ENCODE data around the gene SPDYE2. TPM values are rescaled to one million over a fixed set of nuclear protein-coding genes. Genes with fewer than 3 reads are reported as not detected.
A peak's percentile ranks its signal among the peaks of the same experiment; 100 is the strongest.
"Not testable (repeated sequence)": the region's sequence is repeated elsewhere in the genome, so short reads cannot be mapped to it uniquely, and the experiment has no call there.

The SPDYE2 gene
- total RNA-seq, 1 experiment from 2014 or later = not detected

DNA sequence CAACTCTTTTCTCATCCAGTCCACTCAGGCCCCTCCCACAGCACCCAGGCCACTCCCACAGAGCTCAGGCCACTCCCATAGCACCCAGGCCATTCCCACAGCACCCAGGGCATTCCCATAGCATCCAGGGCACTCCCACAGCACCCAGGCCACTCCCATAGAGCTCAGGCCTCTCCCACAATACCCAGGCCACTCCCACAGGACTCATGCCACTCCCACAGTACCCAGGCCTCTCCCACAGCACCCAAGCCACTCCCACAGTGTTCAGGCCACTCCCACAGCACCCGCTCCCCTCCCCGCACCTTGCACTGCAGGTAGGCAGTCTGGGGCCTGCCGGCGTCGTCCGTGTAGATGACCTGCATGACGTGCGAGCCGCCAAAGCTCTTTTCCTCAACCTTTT lies 38.8 kb downstream of the SPDYE2 start:
- DNase-seq (ENCODE audit: low read depth); in situ Hi-C loops (cut with HindIII; ENCODE audit: low pct_unique_long_range_greater_than_20kb, low sequenced_read_pairs): not testable (repeated sequence)

GRCh38 chr7:102592477-102593019 lies 41.5 kb downstream of the SPDYE2 start:
- DNase-seq (ENCODE audit: low read depth); in situ Hi-C loops (cut with HindIII; ENCODE audit: low pct_unique_long_range_greater_than_20kb, low sequenced_read_pairs): not testable (repeated sequence)

DNA sequence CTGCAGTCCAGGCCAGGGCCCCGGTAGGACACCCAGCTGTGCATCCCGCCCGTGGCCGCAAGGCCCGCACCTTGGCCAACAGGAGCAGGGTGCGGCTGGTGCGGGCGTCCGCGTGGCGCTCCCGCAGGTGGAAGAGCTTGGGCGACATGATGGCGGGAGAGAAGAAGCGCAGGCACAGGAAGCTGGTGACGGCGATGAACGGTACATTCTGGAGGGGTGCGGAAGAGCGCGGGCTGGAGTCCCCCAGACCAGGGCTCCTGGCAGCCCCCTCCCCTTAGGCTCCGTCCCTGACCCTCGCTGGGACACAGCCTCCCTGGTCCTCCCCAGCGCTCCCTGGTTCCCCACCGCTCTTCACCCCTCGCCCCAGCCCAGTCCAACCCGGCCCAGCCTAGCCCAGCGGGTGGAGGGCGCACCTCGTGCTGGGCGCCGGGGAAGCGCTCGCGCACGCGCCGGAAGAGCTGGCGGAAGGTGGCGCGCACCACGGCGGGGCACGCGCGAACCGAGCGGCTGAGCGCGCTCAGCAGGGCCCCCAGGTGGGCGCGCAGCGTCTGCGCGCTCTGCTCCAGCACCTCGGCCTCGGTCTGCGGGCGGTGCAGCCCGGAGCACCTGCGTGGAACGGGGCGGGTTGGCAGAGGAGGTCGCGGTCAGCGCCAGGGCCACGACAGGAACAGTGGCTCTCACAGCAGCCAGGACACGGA lies 42.8 kb downstream of the SPDYE2 start:
- DNase-seq (ENCODE audit: low read depth); in situ Hi-C loops (cut with HindIII; ENCODE audit: low pct_unique_long_range_greater_than_20kb, low sequenced_read_pairs): not testable (repeated sequence)

DNA sequence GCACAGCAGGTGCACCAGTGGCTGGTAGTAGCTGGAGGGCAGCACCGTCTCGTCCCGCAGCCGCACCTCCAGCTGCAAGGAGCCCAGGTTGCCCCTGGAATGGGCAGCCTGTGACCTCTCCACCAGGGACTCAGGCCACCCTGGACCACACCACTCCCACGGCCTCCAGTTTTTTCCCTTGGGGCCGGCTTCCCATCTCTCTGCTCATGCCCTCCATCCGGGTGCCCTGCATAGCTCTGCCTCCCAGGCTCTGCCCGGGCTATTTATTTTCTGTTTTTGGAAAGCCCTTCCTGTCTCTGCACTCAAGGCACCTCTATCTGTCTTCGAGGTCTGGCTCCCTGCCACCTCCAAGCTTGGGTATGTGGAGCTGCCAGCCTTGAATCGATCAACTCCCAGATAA lies 45.0 kb downstream of the SPDYE2 start:
- not testable (repeated sequence) for DNase-seq (ENCODE audit: low read depth)

GRCh38 chr7:102599699-102600098 lies 48.7 kb downstream of the SPDYE2 start:
- in situ Hi-C loops (cut with HindIII; ENCODE audit: low pct_unique_long_range_greater_than_20kb, low sequenced_read_pairs); DNase-seq (ENCODE audit: low read depth): not testable (repeated sequence)

More for the DNA sequence above, 45.0 kb downstream of the SPDYE2 start:
- in situ Hi-C loops (cut with HindIII; ENCODE audit: low pct_unique_long_range_greater_than_20kb, low sequenced_read_pairs) = not testable (repeated sequence)

DNA sequence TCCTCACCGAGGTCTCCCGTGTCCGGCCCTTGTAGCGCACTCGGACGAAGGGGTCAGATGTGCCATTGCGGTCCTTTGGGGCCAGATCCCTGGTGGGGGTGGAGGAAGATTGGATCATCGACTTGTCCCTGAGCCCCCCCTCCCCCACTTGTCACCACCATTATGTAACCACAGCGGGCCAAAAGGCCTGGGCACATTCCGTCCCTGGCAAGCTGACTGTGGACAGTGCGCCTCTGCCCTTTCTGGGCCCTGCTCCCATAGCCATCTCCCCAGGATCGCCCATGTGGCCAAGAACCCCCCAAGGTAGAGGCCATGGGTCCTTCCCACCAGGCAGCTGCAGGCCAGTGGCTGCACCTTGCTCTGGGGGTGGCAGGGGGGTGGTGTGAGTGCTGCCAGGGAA lies 51.3 kb downstream of the SPDYE2 start:
- DNase-seq (ENCODE audit: low read depth); in situ Hi-C loops (cut with HindIII; ENCODE audit: low pct_unique_long_range_greater_than_20kb, low sequenced_read_pairs): not testable (repeated sequence)

- in situ Hi-C loops (cut with HindIII; ENCODE audit: low pct_unique_long_range_greater_than_20kb, low sequenced_read_pairs) = not testable (repeated sequence)
Measured at GRCh38 chr7:102604431-102605145, 53.6 kb downstream of the SPDYE2 start.

DNA sequence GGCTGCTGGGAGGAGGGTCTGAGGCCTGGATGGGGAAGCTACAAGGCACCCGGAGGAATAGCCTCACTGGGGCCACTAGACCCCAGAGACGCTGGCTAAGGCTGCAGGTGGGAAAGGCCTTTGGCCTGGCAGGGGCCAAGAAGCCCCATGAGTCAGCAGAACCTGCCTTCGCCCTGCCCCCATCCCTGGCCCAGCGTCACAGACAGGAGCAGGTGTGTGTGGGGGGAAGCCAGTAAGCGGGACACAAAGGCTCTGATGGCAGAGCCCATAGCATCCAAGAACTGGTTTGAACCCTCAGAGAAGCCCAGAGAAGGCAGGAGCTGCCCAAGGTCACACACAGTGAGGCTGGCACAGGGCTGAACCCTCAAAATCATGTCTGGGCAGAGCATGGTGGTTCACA lies 55.8 kb downstream of the SPDYE2 start:
- DNase-seq (ENCODE audit: low read depth); in situ Hi-C loops (cut with HindIII; ENCODE audit: low pct_unique_long_range_greater_than_20kb, low sequenced_read_pairs): not testable (repeated sequence)

More at GRCh38 chr7:102604431-102605145, 53.6 kb downstream of the SPDYE2 start:
- DNase-seq (ENCODE audit: low read depth) = not testable (repeated sequence)

DNA sequence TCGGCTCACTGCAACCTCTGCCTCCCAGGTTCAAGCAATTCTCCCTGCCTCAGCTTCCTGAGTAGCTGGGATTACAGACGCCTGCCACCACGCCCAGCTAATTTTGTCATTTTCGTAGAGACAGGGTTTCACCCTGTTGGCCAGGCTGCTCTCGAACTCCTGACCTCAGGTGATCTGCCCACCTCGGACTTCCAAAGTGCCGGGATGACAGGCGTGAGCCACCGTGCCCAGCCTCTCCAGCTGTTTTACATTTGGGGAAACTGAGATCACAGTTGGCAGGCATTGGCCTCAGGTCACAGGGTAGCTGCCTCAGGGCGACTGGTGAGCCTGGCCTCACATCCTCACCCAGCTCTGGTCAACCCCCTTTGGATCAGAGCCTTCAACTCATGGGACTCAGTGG lies 58.7 kb downstream of the SPDYE2 start:
- DNase-seq (ENCODE audit: low read depth); in situ Hi-C loops (cut with HindIII; ENCODE audit: low pct_unique_long_range_greater_than_20kb, low sequenced_read_pairs): not testable (repeated sequence)

DNA sequence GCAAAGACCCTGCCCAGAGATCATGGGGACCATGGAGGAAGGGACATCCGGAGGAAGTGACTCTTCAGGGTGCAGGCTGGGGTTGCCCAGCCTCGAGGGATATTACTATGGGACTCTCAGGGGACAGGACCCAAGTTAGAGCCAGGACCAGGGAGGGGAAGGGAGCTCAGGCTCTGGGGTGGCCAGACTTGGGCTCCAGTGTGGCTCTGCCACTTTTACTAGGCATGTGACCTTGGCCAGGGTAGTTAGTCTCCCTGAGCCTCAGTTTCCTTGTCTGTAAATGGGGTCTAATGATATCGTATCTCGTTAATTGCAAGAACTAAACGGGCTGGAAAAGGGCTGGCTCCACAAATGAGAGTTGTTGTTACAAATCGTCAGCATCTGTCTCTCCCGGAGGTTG lies 59.4 kb downstream of the SPDYE2 start:
- DNase-seq (ENCODE audit: low read depth); in situ Hi-C loops (cut with HindIII; ENCODE audit: low pct_unique_long_range_greater_than_20kb, low sequenced_read_pairs): not testable (repeated sequence)

GRCh38 chr7:102611013-102611674 lies 60.1 kb downstream of the SPDYE2 start:
- in situ Hi-C loops (cut with HindIII; ENCODE audit: low pct_unique_long_range_greater_than_20kb, low sequenced_read_pairs); DNase-seq (ENCODE audit: low read depth): not testable (repeated sequence)

DNA sequence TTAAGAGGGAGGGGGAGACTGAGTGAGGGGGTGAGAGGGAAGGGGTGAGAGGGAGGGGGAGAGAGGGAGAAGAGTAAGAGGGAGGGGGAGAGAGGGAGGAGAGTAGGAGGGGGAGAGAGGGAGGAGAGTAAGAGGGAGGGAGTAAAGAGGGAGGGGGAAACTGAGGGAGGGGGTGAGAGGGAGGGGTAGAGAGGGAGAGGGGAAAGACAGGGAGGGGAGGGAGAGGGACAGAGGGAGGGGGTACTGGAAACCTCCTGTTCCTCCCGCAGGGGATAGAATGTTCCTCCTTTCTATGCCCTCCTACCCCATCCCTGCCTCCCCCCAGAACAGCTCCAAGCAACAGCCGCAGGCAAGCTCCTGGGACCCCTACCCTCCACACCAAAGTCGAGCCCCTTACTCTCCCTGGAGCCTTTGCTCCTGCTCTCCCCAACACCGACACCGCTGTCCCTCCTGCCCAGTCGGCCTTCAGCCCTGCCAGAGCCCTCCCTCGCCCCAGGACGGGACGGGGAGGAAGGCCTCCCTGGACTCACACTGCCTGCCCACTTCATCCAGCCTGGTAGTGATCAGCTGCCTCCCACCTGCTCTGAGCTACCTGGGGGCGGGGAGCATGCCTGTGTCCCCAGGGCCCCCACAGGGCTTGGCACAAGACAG lies 60.8 kb downstream of the SPDYE2 start:
- in situ Hi-C loops (cut with HindIII; ENCODE audit: low pct_unique_long_range_greater_than_20kb, low sequenced_read_pairs) = not testable (repeated sequence)
- DNase-seq (ENCODE audit: low read depth) = peak; percentile 10

Other genes starting within 250 kb of the SPDYE2 start
- not detected in 2 replicates for gene SPDYE6, start 194.8 kb upstream of the SPDYE2 start, total RNA-seq (2014; rRNA removed; shearing (Covaris generic); ENCODE audit: low replicate concordance)
- gene PRKRIP1, start 154.9 kb upstream of the SPDYE2 start, total RNA-seq (2014; rRNA removed; shearing (Covaris generic); ENCODE audit: low replicate concordance) = 26.1 and 26.2 TPM in 2 replicates
- gene ORAI2, start 117.7 kb upstream of the SPDYE2 start, total RNA-seq (2014; rRNA removed; shearing (Covaris generic); ENCODE audit: low replicate concordance) = 76.0 and 106 TPM in 2 replicates
- 15.6 and 49.2 TPM in 2 replicates for gene ALKBH4, start 86.4 kb upstream of the SPDYE2 start, total RNA-seq (2014; rRNA removed; shearing (Covaris generic); ENCODE audit: low replicate concordance)
- 35.4 and 47.4 TPM in 2 replicates for gene LRWD1, start 86.2 kb upstream of the SPDYE2 start, total RNA-seq (2014; rRNA removed; shearing (Covaris generic); ENCODE audit: low replicate concordance)
- gene POLR2J, start 72.3 kb upstream of the SPDYE2 start, total RNA-seq (2014; rRNA removed; shearing (Covaris generic); ENCODE audit: low replicate concordance) = 40.3 and 53.0 TPM in 2 replicates
- 1.2 and 2.2 TPM in 2 replicates for gene RASA4B, start 33.4 kb upstream of the SPDYE2 start, total RNA-seq (2014; rRNA removed; shearing (Covaris generic); ENCODE audit: low replicate concordance)
- 27.6 TPM in 1 of 2 replicates, not detected in the other for gene UPK3BL2, start 7.5 kb upstream of the SPDYE2 start, total RNA-seq (2014; rRNA removed; shearing (Covaris generic); ENCODE audit: low replicate concordance)
- gene POLR2J3, start 21.4 kb downstream of the SPDYE2 start, total RNA-seq (2014; rRNA removed; shearing (Covaris generic); ENCODE audit: low replicate concordance) = 4.3 and 16.9 TPM in 2 replicates
- gene RASA4, start 65.5 kb downstream of the SPDYE2 start, total RNA-seq (2014; rRNA removed; shearing (Covaris generic); ENCODE audit: low replicate concordance) = 2.9 and 6.9 TPM in 2 replicates
- gene UPK3BL1, start 91.6 kb downstream of the SPDYE2 start, total RNA-seq (2014; rRNA removed; shearing (Covaris generic); ENCODE audit: low replicate concordance) = 12.8 and 15.6 TPM in 2 replicates
- gene SPDYE2B, start 99.1 kb downstream of the SPDYE2 start, total RNA-seq (2014; rRNA removed; shearing (Covaris generic); ENCODE audit: low replicate concordance) = not detected in 2 replicates
- gene POLR2J2, start 120.4 kb downstream of the SPDYE2 start, total RNA-seq (2014; rRNA removed; shearing (Covaris generic); ENCODE audit: low replicate concordance) = not detected in 2 replicates
- gene FAM185A, start 197.8 kb downstream of the SPDYE2 start, total RNA-seq (2014; rRNA removed; shearing (Covaris generic); ENCODE audit: low replicate concordance) = 4.3 and 5.0 TPM in 2 replicates